ENCODE data around the gene ARMC12. TPM values are rescaled to one million over a fixed set of nuclear protein-coding genes. Genes with fewer than 3 reads are reported as not detected.

ARMC12 gene
- total and polyA plus RNA-seq, 12 donors, result 0.29 to 44.7 (median 1.2) TPM; not detected in 1

DNA sequence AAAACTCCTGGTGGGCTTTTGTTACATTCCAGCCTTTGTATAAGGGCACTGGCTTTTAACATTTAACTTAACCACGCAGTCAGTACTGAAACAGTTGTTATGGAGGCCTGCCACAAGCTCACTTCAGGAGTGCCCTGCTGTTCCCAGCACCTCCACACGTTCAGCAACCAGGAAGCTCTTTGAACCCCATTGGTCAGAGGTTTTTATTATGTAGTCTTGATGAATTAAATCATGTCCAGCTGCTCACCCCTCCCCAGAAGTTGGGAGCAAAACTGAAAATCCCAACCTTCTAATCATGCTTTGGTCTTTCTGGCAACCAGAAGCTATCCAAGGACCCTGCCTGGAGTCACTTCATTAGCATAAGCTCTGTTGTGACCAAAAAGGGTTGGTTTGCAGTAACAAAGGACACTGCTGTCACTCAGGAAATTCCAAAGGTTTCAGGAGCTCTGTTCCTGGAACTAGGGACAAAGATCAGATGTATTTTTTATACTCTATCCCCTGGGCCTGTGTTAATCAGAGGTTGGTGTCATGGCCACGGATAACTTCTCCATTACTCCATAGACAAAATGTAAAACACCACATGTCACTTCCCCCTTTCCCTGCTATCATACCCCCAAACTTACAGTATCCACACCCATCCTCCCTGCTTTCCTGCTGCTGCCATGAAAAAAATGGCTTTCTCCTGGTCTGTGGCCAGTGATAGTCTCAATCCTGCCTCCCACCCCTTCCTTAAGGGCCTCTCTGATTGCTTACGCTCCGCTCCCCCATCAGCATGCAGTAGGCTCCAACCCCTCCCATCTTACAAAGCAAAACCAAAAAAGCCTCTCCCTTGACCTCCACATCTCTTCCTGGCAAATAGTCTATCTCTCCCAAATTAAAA is 3.1 kb downstream of the ARMC12 start:
- no peak for TF ChIP-seq CTCF (IDR thresholded peaks at IDR 0.05)
- no peak for TF ChIP-seq POLR2A (IDR thresholded peaks at IDR 0.05)
- DNase-seq, result no peak
- Histone ChIP-seq H3K27ac (peak overlapping the region in 1 of 5 donors; percentile 45), H3K27me3 (no peaks in the 10 kb centered on the region), H3K9me3 (replicated peaks in 1 of 3) (no peaks in the 10 kb centered on the region), H3K36me3 (replicated peaks in 1 of 2) (no peaks in the 10 kb centered on the region), H3K4me3 (no peak overlapping the region), H3K4me1 (replicated peaks in 1 of 2) (peaks cover 0 to 13% of the 10 kb centered on the region in 2 donors)
- WGBS, 4 donors, result 70 to 86% (median 71%) methylated on average over 5 of the region's 5 CpGs
- intact Hi-C loops (cut with DNase I), result loop anchor here (2.0 to 10.0 kb wide), 3 partner anchors 105 to 217 kb away; no protein-coding TSS in a partner anchor

DNA sequence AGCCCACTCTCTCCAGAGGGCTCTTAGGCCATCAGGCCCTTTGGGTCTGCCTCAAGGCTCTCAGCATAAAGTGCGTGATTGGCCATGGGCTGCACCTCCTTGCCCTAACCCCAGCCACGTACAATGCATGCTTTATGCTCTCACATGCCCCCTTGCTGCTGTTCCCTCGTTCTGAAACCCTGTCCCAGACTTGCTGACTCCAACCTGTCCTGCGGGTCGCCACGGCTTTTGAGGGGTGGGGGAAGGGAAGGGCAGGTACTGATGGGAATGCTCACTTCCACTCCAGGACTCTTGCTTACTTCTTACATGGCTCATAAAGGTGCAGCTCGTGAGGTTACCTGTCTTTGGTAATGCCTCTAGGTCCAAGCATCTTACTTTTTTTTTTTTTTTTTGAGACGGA is 6.0 kb downstream of the ARMC12 start:
- peak in 1 of 7 donors; percentile 17 for DNase-seq
- TF ChIP-seq CTCF (IDR thresholded peaks at IDR 0.05) (no peak), POLR2A (IDR thresholded peaks at IDR 0.05) (no peak)
- no peaks in the 10 kb centered on the region for H3K9me3 ChIP-seq (replicated peaks in 1 of 3)
- whole genome bisulfite sequencing, 4 donors, result 63 to 77% (median 68%) methylated on average over 7 to 8 of the region's 8 CpGs
- intact Hi-C loops (cut with DNase I), result no loop called here
- no peak overlapping the region for H3K4me3 ChIP-seq
- H3K27ac ChIP-seq, result no peak overlapping the region
- H3K27me3 ChIP-seq, result no peaks in the 10 kb centered on the region
- H3K4me1 ChIP-seq (replicated peaks in 1 of 2), result peaks cover 0 to 6% of the 10 kb centered on the region in 2 donors
- no peaks in the 10 kb centered on the region for H3K36me3 ChIP-seq (replicated peaks in 1 of 2)

DNA sequence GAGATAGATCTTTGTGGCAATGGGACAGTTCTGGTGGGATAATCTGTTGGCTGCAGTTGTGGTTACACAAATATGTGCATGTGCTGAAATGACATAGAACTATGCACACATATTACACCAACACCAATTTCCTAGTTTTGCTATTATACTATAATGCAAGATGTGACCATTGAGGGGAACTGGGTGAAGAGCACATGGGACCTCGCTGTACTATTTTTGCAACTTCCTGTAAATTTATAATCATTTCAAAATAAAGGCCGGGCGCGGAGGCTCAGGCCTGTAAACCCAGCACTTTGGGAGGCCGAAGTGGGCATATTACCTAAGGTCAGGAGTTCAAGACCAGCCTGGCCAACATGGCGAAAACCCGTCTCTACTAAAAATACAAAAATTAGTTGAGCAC is 8.7 kb downstream of the ARMC12 start:
- no peak overlapping the region for H3K4me3 ChIP-seq
- H3K27me3 ChIP-seq, result no peaks in the 10 kb centered on the region
- no peaks in the 10 kb centered on the region for H3K9me3 ChIP-seq (replicated peaks in 1 of 3)
- no peaks in the 10 kb centered on the region for H3K36me3 ChIP-seq (replicated peaks in 1 of 2)
- no peak overlapping the region for H3K27ac ChIP-seq
- peaks cover 0 to under 1% of the 10 kb centered on the region in 2 donors for H3K4me1 ChIP-seq (replicated peaks in 1 of 2)
- TF ChIP-seq CTCF (IDR thresholded peaks at IDR 0.05), result no peak
- no peak for TF ChIP-seq POLR2A (IDR thresholded peaks at IDR 0.05)
- DNase-seq, result no peak
- WGBS, 4 donors, result 81 to 90% (median 87%) methylated on average over 7 of the region's 7 CpGs
- intact Hi-C loops (cut with DNase I), result no loop called here

GRCh38 chr6:35746516-35746915 is 9.7 kb downstream of the ARMC12 start:
- 83 to 92% (median 91%) methylated on average over 3 of the region's 3 CpGs for WGBS, 4 donors
- no peaks in the 10 kb centered on the region for H3K27me3 ChIP-seq
- no peak overlapping the region for H3K4me3 ChIP-seq
- intact Hi-C loops (cut with DNase I), result no loop called here
- H3K27ac ChIP-seq, result no peak overlapping the region
- no peaks in the 10 kb centered on the region for H3K36me3 ChIP-seq (replicated peaks in 1 of 2)
- H3K4me1 ChIP-seq (replicated peaks in 1 of 2), result no peaks in the 10 kb centered on the region
- TF ChIP-seq CTCF (IDR thresholded peaks at IDR 0.05) (no peak), POLR2A (IDR thresholded peaks at IDR 0.05) (no peak)
- H3K9me3 ChIP-seq (replicated peaks in 1 of 3), result no peaks in the 10 kb centered on the region
- no peak for DNase-seq
